ENCODE results near the gene MPPED2.

- TF ChIP-seq CTCF (IDR thresholded peaks at IDR 0.05; ENCODE audit: insufficient read depth, low read length) (no peak), GABPA (IDR thresholded peaks at IDR 0.05; ENCODE audit: low read depth) (no peak), POLR2AphosphoS5 (IDR thresholded peaks at IDR 0.05; ENCODE audit: low read depth) (no peak)
These were observed 131.6 kb downstream of the MPPED2 start for GRCh38 chr11:30454541-30454940.

Data from HL-60 (cell line).